ENCODE results near the gene USP33. TPM values are rescaled to one million over a fixed set of nuclear protein-coding genes. Genes with fewer than 3 reads are reported as not detected.

Gene USP33
- total RNA-seq, 1 experiment from 2014 or later = 51.5 TPM

GRCh38 chr1:77781683-77782082, 22.0 kb upstream of the USP33 start:
- Histone ChIP-seq H2AFZ (ENCODE audit: low read length) (no peak overlapping the region), H4K8ac (replicated peaks; ENCODE audit: insufficient read length, low read depth, low read length) (no peak overlapping the region), H4K20me1 (ENCODE audit: control insufficient read depth, insufficient read depth, insufficient read length) (no peaks in the 10 kb centered on the region), H3K4me2 (ENCODE audit: insufficient read depth, insufficient read length, low read length) (no peak overlapping the region), H3K79me2 (ENCODE audit: insufficient read depth, low read length) (no peaks in the 10 kb centered on the region; the same call in 1 of the 2 replicates), H2BK12ac (ENCODE audit: insufficient read length, low read depth, low read length) (no peak overlapping the region), H2AK5ac (ENCODE audit: insufficient read length, low read length) (no peak overlapping the region), H3K4ac (ENCODE audit: low read depth, low read length) (no peak overlapping the region), H3K9me3 (ENCODE audit: control insufficient read depth, low read depth, low read length) (no peaks in the 10 kb centered on the region), H3K23ac (ENCODE audit: insufficient read length, low read depth, low read length) (no peak overlapping the region), H2BK120ac (ENCODE audit: low read depth, low read length, poor library complexity, severe bottlenecking) (no peak overlapping the region), H4K5ac (ENCODE audit: insufficient read length, low read depth, low read length) (no peak overlapping the region), H2BK20ac (ENCODE audit: low read depth, low read length, poor library complexity, severe bottlenecking) (no peak overlapping the region), H3K18ac (ENCODE audit: insufficient read length, low read depth, low read length) (no peak overlapping the region), H3K23me2 (ENCODE audit: insufficient read length, low read depth, low read length, poor library complexity, severe bottlenecking) (peaks cover 7% of the 10 kb centered on the region), H4K91ac (ENCODE audit: insufficient read length, low read depth, low read length) (no peak overlapping the region), H3K14ac (ENCODE audit: insufficient read depth, low read length) (no peak overlapping the region), H3K27ac (ENCODE audit: insufficient read length, low read depth, low read length) (no peak overlapping the region), H3K56ac (ENCODE audit: insufficient read length, low read depth, low read length) (no peak overlapping the region), H3K9ac (ENCODE audit: extremely low read depth, insufficient read length, low read length) (no peak overlapping the region), H2BK5ac (ENCODE audit: insufficient read length, low read length) (no peak overlapping the region), H3K79me1 (ENCODE audit: insufficient read depth, low read depth, low read length, poor library complexity, severe bottlenecking) (no peaks in the 10 kb centered on the region), H3K27me3 (ENCODE audit: insufficient read depth, low read length) (no peaks in the 10 kb centered on the region), H2BK15ac (ENCODE audit: low read depth, low read length) (no peak overlapping the region), H3K4me1 (ENCODE audit: insufficient read depth, low read length) (no peaks in the 10 kb centered on the region), H3T11ph (ENCODE audit: low read length) (no peak overlapping the region)
- Mint-ChIP-seq H3K4me1 (peaks cover 7 to 14% of the 10 kb centered on the region in 2 experiments), H3K27ac (no peak overlapping the region), H3K4me3 (no peak overlapping the region), H3K27me3 (ENCODE audit: low read depth) (no peaks in the 10 kb centered on the region), H3K9me3 (peaks cover 7 to 18% of the 10 kb centered on the region in 2 experiments), H3K36me3 (ENCODE audit: insufficient read depth in 1 of 3, low read depth in 3 of 3) (peaks cover 30 to 35% (median 31%) of the 10 kb centered on the region in 3 experiments)
- DNase-seq = no peak
- no peak for TF ChIP-seq CTCF (conservative IDR thresholded peaks at IDR 0.05)
- no CpG with 5 or more reads among the region's 1 CpG for WGBS (ENCODE audit: extremely low coverage, insufficient read length, low lambda C conversion rate)

All from H9 (cell line).